Measurements from ENCODE around the gene PRDM11. TPM values are rescaled to one million over a fixed set of nuclear protein-coding genes. Genes with fewer than 3 reads are reported as not detected.

The PRDM11 gene
- total RNA-seq, 1 donor from 2014 or later, result 1.4 TPM

GRCh38 chr11:45279645-45280044, 133.2 kb downstream of the PRDM11 start:
- H3K36me3 Mint-ChIP-seq (ENCODE audit: low read depth), result no peaks in the 10 kb centered on the region
- peaks cover 4% of the 10 kb centered on the region for H3K9me3 Mint-ChIP-seq
- intact Hi-C loops (cut with micrococcal nuclease), result no loop called here
- no peak overlapping the region for H3K27ac Mint-ChIP-seq
- peaks cover 37% of the 10 kb centered on the region for H3K27me3 Mint-ChIP-seq
- no peaks in the 10 kb centered on the region for H3K4me1 Mint-ChIP-seq
- H3K4me3 Mint-ChIP-seq, result no peak overlapping the region
- no peak for DNase-seq

GRCh38 chr11:45280449-45280848, 134.0 kb downstream of the PRDM11 start:
- intact Hi-C loops (cut with micrococcal nuclease), result no loop called here
- H3K4me1 Mint-ChIP-seq, result no peaks in the 10 kb centered on the region
- no peak overlapping the region for H3K4me3 Mint-ChIP-seq
- no peaks in the 10 kb centered on the region for H3K36me3 Mint-ChIP-seq (ENCODE audit: low read depth)
- DNase-seq, result no peak
- H3K9me3 Mint-ChIP-seq, result peaks cover 4% of the 10 kb centered on the region
- H3K27ac Mint-ChIP-seq, result no peak overlapping the region
- peaks cover 39% of the 10 kb centered on the region for H3K27me3 Mint-ChIP-seq

GRCh38 chr11:45282081-45282480, 135.6 kb downstream of the PRDM11 start:
- Mint-ChIP-seq H3K9me3 (peaks cover 4% of the 10 kb centered on the region), H3K27me3 (peaks cover 44% of the 10 kb centered on the region), H3K4me1 (no peaks in the 10 kb centered on the region), H3K36me3 (ENCODE audit: low read depth) (no peaks in the 10 kb centered on the region), H3K27ac (no peak overlapping the region), H3K4me3 (no peak overlapping the region)
- intact Hi-C loops (cut with micrococcal nuclease), result no loop called here
- no peak for DNase-seq

Other genes starting within 250 kb of the PRDM11 start
- gene TP53I11, start 195.8 kb upstream of the PRDM11 start, total RNA-seq, result 8.6 and 9.1 TPM in 2 replicates
- not detected in 2 replicates for gene SYT13, start 139.7 kb downstream of the PRDM11 start, total RNA-seq

Measured in activated CD4-positive, alpha-beta T cell treated with anti-CD3 and anti-CD28 coated beads, Interleukin-2, amount 10 ng/mL, durations not matched to agents 24 days and 14 days (primary cell).